A204.1 (cell line): ENCODE results near the gene ASCC3.
A peak's percentile ranks its signal among the peaks of the same experiment; 100 is the strongest.
"Not testable (repeated sequence)": the region's sequence is repeated elsewhere in the genome, so short reads cannot be mapped to it uniquely, and the experiment has no call there.

ENCODE experiments used
- FAIRE-seq: peaks from 2 replicates; lab custom pipeline; 2012; peaks lifted over from hg19 to GRCh38; lab: Jason Lieb, UNC

Gene ASCC3

DNA sequence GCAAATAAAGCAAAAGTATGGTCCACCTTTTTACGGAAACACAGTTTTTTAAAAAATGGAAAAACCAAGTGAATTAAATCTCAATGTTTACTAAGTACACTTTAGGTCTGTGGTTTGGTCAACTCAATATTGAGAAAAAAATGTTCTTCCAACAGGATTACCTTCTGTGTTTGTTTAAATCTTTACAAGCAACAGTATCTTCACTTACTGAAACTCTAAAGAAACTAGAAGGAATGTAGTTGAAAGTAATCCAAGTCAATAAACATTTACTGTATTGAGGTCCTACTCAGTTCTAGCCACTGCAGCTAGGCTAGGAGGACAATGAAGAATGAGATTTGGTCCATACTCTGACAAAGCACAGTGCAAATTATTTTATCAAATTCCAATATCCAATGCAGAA, 80.1 kb downstream of the ASCC3 start:
- FAIRE-seq = no peak

DNA sequence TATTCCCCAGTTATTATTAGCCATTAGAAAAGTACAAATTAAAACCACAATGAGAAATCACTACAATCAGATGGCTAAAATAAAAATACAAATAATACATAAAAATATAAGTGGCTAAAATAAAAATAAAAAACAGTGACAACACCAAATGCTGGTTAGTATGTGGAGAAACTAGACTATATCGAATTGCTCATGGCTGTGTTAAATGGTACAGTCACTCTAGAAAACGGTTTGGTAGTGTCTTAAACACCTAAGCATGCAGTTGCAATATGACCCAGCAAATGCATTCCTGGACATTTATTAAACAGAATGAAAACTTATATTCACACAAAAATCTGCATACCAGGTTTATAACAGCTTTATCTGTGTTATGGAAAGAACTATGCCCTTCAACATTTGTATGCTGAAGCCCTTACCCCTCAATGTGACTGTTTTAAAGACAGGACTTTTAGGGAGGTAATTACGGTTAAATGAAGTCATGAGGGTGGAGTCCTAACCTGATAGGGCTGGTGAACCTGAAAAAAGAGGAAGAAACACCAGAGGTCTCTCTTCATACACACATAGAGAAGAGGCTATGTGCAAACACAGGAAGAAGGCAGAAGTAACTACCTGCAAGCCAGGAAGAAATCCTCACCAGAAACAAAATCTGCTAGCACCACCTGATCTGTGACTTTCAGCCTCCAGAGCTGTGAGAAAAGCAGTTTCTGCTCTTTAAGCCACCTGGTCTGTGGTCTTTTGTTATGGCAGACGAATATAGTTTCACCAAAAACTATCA, 84.9 kb downstream of the ASCC3 start:
- FAIRE-seq = no peak

DNA sequence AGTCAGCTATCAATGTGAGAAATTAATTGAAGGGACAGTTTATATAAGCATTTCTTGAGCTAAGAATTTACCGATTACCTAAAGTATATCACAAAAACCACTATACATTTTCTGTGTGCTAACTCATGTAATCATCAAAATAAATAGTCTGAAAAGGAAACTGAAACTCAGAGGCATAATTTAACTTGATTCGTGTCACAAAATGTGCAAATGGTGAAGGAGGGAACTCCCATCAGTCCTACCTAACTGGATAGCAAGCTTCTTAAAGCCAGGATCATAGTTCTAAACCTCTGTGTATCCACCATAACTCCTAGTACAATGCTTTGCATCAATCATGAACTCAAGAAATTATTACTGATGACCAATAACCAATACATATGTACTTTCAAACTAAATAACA, 91.0 kb downstream of the ASCC3 start:
- no peak for FAIRE-seq

DNA sequence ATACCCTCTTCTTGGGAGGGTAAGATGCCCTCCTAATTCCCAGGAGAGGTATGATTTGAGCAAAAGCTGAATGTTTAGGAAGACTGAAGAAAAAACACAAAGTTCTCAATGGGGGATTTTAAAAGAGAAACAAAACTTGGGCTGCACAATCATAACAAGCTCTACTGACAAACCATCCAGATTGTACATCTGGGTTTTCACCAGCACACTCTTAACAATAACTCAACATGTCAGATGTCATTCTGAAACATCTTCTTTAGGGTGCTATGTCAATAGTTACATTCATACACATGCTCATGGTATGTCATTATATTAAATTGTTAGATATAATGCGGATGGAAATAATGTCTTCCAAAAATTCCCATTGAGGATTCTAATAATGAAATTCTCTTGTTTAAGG, 95.1 kb downstream of the ASCC3 start:
- no peak for FAIRE-seq

DNA sequence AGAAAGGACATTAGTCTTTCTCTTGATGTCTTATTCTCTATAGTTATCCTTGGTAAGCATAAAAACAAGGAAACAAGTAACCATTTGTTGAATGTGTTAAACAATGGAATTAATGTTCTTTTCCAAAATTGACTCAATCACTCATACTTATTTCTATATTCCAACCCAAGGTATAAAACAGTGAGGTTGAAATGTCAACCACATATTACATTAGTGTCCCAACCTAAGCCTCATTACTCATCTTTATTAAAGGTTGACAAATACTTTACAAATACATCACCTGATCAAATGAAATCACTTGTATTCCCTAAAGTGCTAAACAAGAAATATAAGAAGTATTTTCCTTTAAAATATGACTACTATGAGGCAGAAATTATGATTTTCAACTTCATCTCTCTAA, 100.5 kb downstream of the ASCC3 start:
- no peak for FAIRE-seq

DNA sequence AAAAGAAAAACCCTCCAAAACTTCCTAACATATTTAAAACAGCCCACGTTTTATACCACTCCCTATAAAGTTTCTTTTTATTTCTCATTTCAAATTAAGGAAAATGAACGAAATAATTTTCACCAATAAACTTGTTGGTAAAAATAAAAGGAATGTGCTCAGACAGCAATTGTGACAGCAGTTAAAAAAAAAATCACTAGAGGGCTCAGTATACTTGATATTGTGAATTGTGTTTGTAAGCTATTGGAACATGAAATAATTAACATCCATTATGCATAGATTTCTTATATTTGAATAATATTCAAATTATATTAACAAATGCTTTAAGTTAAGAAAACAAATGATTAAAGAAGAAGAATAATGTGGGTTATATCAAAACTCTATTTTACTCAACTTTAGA, 105.5 kb downstream of the ASCC3 start:
- peak; percentile 96 for FAIRE-seq

DNA sequence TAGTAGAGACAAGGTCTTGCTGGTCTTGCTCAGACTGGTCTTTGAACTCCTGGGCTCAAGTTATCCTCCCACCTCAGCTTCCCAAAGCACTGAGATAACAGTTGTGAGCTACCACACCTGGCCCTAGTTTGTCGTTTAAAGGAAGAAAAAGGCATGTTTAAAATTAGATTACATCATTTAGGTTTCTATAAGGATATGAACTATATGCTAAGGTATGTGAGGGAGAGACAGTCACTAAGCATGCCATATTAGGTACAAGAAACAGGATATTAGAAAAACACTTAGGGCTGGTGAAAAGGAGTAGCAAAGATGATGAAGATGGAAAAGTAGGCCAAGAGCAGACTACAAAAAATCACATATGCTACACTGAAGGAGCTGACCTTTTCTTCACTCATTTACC, 106.4 kb downstream of the ASCC3 start:
- FAIRE-seq = no peak

DNA sequence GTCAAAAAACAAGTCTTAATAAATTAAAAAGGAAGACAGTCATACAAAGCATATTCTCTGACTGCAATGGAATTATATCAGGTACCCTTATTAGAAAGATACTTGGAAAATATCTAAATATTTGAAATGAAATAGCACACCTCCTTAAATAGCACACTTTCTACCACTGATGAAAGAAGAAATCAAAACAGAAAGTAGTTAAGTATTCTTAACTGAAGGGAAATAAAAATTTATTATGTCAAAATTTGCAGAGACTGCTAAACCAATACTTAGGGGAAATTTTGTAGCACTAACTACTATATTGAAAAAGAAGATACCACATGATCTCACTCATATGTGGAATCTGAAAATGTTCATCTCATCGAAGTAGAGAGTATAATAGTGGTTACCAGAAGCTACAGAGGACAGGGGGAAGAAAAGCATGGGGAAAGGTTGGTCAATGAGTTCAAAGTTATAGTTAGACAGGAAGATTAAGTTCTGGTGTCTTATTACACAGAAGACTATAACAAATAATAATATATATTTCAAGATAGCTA, 112.2 kb downstream of the ASCC3 start:
- FAIRE-seq = peak; percentile 48

DNA sequence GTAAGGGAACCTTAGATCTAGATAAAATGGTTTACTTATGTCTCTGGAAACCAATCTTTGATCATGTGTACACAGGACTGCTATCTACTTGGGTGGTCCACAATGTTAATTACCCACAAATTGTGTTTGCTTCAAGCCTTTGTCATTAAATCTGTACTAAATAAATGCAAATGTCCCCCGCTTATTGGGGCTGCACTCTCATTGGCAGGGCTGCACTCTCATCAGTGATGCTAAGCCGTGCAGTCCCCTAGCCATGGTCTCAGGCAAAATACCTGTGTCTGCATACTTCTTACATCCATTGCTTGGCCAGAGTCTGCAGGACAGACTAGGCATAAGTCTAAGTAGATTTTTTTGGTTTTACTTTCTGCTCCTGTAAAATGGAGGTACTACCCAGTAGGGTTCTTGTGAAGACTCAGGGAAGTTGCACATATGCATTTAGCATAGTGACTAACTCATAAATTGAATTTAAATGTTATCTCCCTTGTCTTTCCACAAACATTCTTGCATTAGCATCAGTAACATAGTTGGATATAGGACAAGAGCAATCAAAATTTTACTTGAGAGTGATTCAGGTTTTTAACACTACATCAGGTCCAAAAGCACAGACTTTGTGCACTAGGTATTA, 117.4 kb downstream of the ASCC3 start:
- no peak for FAIRE-seq

DNA sequence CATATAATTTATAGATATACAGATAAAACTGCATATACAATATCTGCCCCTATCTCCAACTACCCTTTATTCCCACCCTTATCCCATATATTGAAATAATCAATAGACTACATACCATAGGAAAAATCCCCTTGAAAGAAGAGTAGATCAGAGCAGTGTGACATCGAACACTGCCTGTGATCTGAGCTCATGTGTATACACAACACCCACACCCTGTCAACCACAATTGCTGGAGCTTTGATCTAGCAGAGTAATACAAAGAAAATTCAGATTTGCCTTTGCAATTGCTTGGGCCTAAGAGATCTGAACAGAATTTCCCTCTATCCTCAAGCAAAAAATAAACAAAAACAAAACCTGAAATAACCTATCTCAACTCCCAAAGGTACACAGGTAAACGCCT, 119.3 kb downstream of the ASCC3 start:
- FAIRE-seq = no peak

DNA sequence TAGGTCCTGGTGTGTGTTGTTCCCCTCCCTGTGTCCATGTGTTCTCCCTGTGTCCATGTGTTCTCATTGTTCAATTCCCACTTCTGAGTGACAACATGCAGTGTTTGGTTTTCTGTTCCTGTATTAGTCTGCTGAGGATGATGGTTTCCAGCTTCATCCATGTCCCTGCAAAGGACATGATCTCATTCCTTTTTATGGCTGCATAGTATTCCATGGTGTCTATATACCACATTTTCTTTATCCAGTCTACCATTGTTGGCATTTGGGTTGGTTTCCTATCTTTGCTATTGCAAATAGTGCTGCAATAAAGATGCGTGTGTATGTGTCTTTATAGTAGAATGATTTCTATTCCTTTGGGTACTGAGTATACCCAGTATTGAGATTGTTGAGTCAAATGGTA, 122.7 kb downstream of the ASCC3 start:
- FAIRE-seq = not testable (repeated sequence)

DNA sequence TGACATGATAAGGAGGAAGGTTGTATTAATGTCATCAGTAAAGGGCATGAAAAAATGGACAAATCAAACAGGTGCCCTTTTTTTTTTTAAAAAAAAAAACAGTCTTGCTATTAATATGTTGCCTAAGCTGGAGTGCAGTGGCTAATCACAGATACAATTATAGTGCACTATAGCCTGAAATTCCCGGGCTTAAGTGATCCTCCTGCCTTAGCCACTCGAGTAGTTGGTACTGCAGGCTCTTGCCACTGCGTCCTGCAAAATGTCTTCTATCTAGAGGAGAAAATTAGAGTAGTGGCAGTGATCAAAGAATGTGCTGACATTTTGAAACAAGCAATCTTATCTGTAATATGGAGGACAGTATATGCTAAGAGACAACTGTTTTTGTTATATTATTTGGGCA, 127.7 kb downstream of the ASCC3 start:
- no peak for FAIRE-seq

DNA sequence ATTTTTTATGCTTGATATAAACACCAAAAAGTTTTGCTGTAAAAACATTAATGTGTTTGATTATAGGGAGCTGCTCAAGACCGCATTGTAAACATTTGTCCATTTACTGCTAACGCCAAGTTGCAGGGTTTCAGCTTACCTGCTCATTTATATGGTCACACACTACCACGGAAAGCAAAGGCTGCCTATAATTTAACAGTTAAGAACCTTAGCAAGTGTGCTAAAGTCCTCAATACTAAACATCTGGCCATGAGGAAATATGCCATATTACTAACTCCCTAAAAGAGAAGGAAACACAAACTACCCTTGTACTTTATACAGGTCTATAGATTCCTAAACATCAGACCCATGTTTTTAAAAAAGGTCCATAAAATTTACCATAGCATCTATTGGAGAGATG, 129.5 kb downstream of the ASCC3 start:
- FAIRE-seq = no peak

DNA sequence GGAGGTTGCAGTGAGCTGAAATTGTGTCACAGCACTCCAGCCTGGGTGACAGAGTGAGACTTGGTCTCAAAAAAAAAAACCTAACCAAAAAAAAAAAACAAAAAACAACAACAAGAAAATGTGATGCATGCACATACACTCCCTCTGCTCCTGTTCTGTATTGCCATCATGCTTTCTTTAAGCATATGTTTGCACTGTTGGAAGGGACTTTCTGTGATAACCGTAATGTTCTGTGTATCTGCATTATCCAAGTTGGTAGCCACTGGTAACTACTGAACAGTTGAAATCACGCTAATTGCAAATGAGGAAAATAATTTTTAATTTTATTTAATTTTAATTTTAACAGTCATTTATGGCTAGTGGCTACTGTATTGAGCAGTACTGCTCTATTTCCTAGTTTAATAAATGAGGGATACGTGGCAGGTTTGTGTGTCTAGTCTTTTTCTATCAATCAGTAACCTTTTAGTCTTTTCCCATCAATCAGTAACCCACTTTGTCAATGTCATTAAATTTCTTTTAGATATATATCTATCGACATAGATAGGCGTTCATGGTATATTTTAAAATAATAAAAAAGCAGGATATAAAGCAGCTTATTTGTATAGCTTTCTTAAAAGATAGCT, 135.6 kb downstream of the ASCC3 start:
- no peak for FAIRE-seq

DNA sequence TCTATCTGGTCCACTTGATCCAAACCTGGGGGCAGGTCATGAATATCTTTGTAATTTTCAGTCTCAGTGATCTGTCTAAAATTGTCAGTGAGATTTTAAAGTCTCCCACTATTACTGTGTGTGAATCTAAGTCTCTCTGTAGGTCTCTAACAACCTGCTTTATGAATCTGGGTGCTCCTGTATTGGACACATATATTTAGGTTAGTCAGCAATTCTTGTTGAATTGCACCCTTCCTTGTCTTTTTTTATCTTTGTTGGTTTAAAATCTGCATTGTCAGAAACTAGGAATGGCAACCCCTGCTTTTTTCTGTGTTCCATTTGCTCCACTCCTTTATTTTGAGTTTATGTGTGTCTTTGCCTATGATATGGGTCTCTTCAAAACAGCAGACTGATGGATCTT, 140.7 kb downstream of the ASCC3 start:
- FAIRE-seq = no peak

DNA sequence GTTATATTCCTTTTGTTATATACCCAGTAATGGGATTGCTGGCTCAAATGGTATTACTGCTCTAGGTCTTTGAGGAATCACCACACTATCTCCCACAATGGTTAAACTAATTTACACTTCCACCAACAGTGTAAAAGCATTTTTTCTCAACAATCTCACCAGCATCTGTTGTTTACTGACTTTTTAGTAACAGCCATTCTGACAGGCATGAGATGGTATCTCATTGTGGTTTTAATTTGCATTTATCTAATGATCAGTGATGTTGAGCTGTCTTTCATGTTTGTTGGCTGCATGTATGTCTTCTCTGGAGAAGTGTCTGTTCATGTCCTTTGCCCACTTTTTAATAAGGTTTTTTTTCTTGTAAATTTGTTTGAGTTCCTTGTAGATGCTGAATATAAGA, 143.4 kb downstream of the ASCC3 start:
- not testable (repeated sequence) for FAIRE-seq

DNA sequence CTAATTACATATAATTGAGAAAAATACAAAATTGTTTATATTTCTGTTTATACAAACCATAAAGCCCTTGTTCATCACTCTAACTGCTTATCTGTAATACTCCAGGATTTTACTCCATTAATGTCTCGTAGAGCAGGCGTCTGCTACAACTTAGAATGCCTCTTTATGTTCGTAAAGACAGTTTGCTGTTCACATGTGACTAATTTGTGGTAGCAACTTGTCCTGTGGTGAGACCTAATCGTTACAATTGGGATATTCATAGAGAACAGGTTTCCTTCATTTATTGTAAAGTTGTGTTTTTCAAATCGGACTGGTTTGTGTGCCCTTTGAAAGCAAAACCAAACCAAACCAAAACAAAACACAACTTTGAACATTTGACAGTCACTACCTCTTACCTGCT, 149.7 kb downstream of the ASCC3 start:
- FAIRE-seq = no peak

DNA sequence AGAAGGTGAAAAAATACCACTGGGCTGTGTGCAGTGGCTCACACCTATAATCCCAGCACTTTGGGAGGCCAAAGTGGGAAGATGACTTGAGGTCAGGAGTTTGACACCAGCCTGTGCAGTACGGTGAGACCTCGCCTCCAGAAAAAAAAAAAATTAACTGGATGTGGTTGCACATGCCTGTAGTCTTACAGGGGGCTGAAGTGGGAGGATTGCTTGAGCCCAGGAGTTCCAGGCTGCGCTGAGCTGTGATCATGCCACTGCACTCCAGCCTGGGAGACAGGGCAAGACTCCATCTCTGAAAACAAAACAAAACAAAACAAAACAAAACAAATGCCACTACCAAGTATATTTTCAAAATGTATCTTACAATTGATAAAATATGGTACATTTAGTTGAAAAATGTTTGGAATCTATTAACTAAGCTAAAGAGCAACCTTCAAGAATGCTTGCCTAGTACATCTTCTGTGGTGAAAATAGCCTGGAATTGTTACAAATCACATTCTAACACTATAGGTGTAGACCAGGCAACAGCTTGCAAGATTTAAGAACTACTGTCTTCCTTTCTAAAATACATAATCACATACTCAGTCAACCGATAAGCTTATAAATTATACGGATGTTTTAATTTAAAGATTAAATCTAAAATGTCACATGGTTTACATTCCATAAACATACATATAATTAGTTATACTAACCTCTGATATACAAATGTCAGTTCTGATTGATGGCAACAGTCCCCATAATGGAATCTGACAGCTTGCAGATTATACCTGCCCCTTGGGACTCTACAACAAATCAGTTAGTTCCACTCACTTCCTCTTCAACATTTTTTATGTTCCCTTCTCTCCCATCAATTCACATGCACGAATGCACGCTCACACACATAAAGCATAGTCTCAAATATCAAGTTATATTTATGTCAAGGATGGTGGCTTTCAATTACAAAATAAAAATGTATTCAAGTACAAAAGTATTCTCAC, 150.8 kb downstream of the ASCC3 start:
- FAIRE-seq = no peak

DNA sequence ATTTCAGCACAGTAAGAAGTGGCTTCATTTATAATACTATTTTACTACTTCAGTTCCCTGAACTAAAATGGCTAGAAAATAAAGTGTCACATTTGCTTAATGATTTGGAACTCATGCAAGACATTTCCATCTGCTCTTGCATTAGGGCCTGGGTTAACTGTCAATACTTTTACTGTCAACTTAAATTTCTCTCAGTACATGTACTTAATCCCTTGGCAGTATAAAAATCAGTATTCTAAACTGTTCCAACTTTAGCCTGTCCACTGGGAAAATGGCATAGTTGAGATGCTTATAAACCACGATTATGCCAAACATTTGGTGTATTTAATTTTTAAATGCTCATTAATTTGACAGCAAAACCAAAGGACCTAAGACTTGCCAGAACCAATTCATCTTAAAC, 154.5 kb downstream of the ASCC3 start:
- no peak for FAIRE-seq

DNA sequence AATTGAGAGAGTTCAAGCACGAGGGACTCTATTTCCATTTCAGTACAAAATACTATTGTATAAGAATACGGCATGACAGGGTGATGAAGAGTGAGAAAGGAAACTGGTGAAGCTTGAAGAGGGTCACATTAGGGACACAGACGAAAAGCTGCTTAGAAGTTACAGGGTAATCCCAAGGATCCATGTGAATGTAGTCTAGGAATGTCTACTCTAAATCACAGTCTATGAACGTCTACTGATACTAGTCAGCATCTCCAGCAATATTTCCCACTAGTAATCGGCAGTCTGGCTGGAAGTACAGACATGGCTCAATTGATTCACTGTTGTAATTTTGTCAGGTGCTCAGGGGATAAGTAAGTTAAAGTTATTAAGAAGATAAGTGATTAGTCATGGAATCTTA, 156.4 kb downstream of the ASCC3 start:
- FAIRE-seq = no peak

DNA sequence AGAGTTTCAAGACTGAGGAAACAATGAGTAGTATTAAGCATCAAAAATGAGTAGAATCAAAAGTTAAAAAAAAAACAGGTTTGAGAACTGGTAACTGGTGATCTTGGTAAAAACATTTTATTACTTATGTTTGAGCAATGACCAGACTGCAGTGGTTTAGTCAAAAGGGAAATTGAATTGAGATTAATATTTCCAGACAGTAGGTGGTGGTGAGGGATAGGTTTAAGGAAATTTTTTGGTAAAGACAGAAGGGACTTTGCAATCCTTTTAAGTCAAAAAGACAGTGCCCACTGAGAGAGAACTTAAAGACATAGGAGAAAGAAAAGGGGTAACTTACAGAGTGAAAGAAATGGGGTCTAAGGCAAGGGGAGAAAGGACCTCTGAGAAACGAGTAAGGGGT, 156.9 kb downstream of the ASCC3 start:
- no peak for FAIRE-seq

DNA sequence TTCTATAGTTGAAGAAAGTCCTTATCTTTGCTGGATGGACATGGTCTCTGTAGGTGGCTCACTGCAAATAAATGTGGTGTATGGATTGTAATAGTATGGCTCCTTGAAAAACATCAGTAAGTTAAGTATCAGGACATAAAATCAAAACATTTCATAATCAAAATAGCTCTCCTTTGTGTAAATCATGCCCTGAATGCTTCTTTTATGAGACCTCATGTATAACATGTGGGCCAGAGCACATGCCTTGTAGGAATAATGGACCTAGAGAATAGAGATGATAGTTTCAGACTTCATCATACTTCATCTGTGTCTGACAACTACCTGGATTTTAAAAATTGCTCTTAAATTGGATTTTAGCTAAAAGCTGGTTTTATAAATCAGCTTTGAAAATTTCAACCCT, 159.9 kb downstream of the ASCC3 start:
- FAIRE-seq = no peak
